GM10847 (cell line): ENCODE measurements around the gene RNF44.

Experiments used
- POLR2A ChIP-seq: IDR thresholded peaks from 2 replicates; pipeline ENCODE4 v1.6.1; 2011; ENCODE audit not compliant: insufficient read length; ENCODE audit errors: extremely low read depth

Gene RNF44

DNA sequence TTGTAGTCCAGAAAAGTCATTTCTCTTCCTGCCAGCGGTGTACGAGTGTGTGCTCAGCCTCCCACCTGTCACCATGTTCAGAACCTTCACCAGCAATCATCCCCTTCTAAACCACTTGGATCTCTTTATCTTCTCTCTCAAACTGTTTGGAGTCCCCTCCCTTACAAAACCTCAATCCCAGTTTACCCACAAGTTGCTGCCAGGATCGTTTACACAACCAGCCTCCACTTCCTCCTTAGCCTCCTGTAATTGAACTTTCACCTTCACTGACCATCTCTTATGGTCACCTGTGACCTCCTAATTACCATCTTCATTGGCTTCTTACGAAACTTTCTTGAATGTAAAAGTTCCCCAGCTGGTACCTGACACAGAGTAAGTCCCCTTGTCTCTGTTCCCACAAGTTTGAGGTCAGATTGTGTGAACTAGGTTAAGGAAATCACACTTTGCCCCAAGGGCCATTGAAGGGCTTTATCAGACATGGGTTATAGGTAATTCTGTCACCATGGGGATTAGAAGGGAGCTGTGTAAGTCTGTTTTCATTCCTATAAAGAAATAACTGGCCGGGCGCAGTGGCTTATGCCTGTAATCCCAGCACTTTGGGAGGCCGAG, 20.0 kb downstream of the RNF44 start:
- TF ChIP-seq POLR2A = no peak

DNA sequence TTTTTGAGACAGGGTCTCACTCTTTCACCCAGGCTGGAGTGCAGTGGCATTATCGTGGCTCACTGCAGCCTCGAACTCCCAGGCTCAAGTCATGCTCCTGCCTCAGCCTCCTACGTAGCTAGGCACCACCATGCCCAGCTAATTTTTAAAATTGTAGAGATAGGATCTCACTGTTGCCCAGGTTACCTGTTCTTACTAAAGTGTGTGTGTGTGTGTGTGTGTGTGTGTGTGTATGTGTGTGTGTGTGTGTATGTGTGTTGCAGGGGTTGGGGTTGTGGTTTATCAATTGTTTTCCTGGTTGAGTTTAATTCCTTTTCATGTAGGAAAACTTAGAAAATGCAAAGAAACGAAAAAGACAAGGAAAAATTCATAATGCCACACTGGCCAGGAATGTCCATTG, 21.8 kb downstream of the RNF44 start:
- no peak for TF ChIP-seq POLR2A

GRCh38 chr5:176514244-176514950, 22.8 kb downstream of the RNF44 start:
- TF ChIP-seq POLR2A = no peak

- no peak for TF ChIP-seq POLR2A
Observed at GRCh38 chr5:176513788-176514187, 23.4 kb downstream of the RNF44 start.

- TF ChIP-seq POLR2A = no peak
Observed at GRCh38 chr5:176508603-176509002, 28.6 kb downstream of the RNF44 start.

DNA sequence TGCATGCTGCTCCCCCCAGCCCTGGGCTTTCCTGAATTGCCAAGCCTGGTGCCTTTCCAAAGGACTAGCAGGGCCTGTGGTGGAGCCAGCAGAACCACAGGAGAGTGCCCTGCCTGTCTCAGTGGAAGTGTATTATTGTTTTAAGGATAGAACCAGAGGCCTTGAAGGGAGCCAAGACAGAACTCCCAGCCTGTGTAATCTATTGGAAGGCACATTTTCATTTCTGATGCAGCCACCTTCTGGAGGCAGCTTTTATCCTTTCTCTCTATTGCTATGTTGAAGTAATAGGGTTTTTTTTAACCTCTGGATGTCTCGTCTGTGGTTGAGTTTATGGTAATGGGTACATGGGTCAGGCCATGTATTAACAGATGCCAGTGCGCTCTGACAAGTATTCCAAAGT, 29.3 kb downstream of the RNF44 start:
- TF ChIP-seq POLR2A = no peak

GRCh38 chr5:176503496-176503895, 33.7 kb downstream of the RNF44 start:
- no peak for TF ChIP-seq POLR2A

DNA sequence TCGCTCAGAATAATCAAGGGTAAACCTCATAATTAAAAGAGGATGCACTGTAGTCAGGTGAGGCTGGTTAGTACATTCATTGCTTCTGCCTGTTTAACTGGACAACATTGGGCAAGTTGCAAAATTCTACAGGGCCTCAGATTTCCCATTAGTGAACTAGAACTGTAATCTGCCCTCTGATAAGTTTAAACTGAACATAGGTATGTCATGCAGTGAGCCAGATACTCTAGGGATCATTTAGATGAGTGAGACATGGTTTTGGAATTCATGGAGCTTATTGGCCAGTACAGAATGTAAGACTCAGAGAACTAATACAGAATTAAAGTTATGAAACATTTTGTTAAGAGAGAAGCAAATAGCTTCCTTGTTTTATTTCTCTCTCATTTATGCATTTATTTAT, 35.9 kb downstream of the RNF44 start:
- TF ChIP-seq POLR2A = no peak

DNA sequence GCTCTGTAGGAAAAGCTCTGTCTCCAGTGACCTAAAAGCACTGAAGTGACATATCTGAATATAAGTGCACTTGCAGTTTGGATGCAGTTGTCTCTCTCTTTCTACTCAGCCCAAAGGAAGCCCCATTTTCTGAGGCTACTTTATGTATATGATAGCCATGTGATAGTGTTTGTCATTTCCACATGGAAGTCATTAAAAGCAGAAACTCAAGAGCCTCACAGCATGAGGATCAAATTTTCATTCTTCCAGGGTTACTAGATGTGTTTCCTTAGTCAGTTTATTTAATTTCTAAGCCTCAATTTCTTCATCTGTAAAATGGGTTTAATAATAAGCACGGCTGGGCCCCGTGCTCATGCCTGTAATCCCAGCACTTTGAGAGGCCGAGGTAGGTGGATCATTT, 36.7 kb downstream of the RNF44 start:
- no peak for TF ChIP-seq POLR2A

GRCh38 chr5:176499273-176499672, 37.9 kb downstream of the RNF44 start:
- no peak for TF ChIP-seq POLR2A

DNA sequence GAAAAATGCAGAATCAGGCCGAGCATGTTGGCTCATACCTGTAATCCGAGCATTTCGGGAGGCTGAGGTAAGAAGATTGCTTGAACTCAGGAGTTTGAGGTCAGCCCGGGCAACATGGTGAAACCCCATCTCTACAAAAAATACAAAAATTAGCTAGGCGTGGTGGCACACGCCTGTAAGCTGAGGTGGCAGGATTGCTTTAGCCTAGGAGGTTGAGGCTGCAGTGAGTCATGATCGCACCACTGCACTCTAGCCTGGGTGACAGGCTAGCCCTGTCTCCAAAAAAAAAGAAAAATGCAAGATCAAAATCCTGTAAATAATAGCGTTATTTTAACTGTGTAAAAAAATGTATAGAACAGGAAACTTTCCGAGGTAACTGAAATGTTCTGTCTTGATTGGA, 39.4 kb downstream of the RNF44 start:
- no peak for TF ChIP-seq POLR2A

DNA sequence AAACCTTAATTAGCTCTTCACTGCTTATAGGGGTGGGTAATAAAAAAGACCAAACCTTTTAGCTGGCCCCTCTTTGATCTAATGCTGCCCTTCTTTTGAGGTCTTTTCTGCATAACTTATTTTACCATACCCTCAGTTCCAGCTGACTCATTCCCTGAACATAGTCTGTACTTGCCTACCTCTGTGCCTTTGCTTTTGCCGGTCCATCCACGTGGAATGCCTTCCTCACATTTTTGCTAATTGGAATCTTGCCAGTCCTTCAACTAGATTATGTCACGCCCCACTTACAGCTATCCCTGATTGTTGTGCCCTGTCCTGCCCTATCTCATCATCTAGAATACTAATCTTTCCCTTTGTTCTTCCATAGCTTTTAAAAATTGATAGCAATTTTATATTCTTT, 44.8 kb downstream of the RNF44 start:
- TF ChIP-seq POLR2A = no peak

DNA sequence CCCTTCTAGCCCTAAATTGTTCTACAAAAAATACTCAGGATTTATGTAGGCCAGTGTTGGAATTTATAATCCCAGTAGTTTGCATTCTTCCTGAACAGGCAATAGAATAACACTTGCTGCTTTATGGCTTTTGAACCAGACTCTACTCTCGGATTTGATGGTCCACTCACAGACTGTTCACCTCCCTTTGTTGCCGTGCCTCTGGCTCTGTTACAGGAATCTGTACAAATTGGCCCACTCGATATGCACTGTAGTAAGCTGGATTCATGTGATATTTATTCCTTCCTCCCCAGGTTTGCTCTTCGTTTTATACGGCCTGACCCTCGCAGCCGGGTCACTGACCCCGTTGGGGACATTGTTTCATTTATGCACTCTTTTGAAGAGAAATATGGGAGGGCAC, 45.3 kb downstream of the RNF44 start:
- TF ChIP-seq POLR2A = no peak

- no peak for TF ChIP-seq POLR2A
Observed at GRCh38 chr5:176491101-176491502, 46.1 kb downstream of the RNF44 start.

- no peak for TF ChIP-seq POLR2A
Observed at GRCh38 chr5:176490301-176490700, 46.9 kb downstream of the RNF44 start.

GRCh38 chr5:176489077-176489476, 48.1 kb downstream of the RNF44 start:
- TF ChIP-seq POLR2A = no peak

DNA sequence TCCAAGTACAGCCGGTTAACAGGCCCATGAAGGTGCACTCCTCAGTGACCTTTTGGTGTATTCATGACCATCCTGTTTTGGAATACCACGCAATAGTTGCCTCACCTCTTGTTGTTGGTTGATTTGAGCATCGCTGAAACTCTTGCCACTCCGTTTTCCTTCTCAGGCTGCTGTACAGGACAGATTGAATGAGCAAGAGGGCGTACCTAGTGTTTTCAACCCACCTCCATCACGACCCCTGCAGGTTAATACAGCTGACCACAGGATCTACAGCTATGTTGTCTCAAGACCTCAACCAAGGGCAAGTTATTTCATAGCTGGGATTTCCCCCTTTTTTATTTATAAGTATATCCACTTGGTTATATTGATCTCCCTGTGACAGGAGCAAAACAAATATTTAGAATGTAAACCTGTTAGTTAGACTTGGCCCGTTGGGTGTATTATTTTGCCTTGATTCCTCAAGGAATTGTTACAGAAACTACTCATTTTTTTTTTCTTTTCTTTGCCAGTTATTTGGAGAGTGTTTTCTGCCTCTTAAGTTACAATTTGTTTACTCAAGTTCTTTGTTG, 50.9 kb downstream of the RNF44 start:
- no peak for TF ChIP-seq POLR2A
